ACHN (cell line): Measurements from ENCODE around the gene DCBLD1.
"Not testable (repeated sequence)": the region's sequence is repeated elsewhere in the genome, so short reads cannot be mapped to it uniquely, and the experiment has no call there.

ENCODE experiments used
- DNase-seq: peaks from one replicate; pipeline ENCODE4 v3.0.0-alpha.2; 2015
- in situ Hi-C: cut with HindIII; loops from 2 replicates; pipeline ENCODE4 v1.10.0; 2017; ENCODE audit warnings: low sequenced_read_pairs, low pct_ligation_motif_present, low pct_unique_long_range_greater_than_20kb

DCBLD1 gene

GRCh38 chr6:117513778-117514365 is 31.4 kb downstream of the DCBLD1 start:
- DNase-seq: no peak
- in situ Hi-C loops: no loop called here

GRCh38 chr6:117514655-117515054 is 32.2 kb downstream of the DCBLD1 start:
- DNase-seq: no peak
- in situ Hi-C loops: no loop called here

GRCh38 chr6:117515326-117515725 is 32.9 kb downstream of the DCBLD1 start:
- no peak for DNase-seq

DNA sequence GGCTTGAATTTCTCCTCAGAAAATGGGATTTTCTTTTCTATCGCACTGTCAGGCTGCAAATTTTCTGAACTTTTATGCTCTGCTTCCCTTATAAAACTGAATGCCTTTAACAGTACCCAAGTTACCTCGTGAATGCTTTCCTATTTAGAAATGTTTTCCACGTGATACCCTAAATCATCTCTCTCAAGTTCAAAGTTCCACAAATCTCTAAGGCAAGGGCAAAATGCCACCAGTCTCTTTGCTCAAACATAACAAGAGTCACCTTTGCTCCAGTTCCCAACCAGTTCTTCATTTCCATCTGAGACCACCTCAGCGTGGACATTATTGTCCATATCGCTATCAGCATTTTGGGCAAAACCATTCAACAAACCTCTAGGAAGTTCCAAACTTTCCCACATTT is 35.5 kb downstream of the DCBLD1 start:
- DNase-seq, in situ Hi-C loops: not testable (repeated sequence)

More at GRCh38 chr6:117515326-117515725, 32.9 kb downstream of the DCBLD1 start:
- in situ Hi-C loops: no loop called here

DNA sequence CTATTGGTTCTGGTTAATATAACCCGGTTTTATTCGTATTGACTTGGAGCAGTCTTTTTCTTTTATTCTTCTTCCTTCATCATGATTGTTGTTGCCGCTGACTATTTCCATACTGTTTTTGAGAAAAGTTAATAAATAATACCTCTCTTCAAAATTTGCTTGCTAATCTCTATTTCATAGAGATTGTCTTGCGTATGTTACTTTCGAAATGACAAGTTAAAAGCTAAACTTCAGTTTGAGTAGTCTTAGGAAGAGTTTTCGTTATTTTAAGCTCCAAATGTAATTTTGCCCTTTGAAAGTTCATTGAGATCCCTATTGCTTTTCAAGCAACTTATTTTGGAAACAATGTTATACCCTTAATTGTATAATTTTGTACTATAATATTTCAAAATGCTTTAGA is 36.4 kb downstream of the DCBLD1 start:
- in situ Hi-C loops: no loop called here
- DNase-seq: no peak

DNA sequence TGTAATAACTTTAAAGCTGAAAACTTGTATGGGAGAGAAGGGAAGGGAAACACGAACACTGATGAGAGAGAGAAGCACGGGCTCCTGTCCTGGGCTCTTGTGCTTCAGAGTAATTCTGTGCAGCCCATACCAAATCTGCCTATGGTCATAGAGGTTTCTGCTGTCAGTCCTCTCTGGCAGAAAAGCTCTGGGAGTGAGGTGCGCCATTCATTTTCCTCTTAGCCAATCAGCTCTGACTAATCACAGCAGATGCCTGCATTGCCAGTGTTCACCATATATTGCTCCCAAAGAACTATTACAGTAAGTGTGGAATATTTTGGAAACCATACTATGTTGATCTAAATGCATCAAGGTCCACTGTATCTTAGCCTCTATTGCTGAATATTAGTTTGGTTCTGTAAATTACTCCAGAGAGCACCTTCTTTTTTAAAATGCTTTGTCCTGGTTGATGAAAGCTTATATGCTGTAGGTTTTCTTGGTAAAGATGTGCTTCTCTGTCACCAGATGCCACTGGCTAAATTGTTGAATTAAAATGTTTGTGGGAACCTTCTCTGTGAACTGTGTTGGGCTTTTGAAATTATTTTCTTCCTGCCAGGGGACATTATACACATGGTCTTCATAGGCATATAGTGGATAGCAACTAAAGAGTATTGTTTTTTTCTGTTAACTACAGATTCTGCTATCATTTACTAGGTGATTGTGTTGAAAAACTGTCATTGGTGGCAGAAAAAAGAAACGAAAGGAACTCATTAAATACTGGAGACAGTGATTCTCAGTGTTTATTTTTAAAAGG is 38.3 kb downstream of the DCBLD1 start:
- in situ Hi-C loops: no loop called here
- DNase-seq: no peak

- no peak for DNase-seq
- in situ Hi-C loops: no loop called here
These were observed 39.5 kb downstream of the DCBLD1 start for GRCh38 chr6:117521791-117522502.

DNA sequence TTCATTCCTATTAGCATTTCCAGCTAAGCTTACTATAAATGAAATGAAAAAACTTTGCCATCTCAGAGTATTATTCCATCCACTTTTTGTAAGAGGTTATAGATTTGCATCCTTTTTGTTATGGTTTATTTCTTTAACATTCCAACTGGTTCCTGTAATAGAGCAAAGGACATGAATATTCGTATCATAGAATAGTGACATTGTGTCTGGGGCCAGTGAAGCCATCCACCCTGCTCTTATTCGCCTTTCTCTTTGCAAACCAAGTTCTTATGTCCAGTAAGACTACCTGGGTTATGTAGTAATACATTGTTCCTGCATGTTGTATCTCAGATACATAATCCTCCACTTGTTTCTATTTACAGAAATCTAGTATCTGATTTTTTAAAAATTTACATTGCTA is 43.1 kb downstream of the DCBLD1 start:
- in situ Hi-C loops: no loop called here
- no peak for DNase-seq

DNA sequence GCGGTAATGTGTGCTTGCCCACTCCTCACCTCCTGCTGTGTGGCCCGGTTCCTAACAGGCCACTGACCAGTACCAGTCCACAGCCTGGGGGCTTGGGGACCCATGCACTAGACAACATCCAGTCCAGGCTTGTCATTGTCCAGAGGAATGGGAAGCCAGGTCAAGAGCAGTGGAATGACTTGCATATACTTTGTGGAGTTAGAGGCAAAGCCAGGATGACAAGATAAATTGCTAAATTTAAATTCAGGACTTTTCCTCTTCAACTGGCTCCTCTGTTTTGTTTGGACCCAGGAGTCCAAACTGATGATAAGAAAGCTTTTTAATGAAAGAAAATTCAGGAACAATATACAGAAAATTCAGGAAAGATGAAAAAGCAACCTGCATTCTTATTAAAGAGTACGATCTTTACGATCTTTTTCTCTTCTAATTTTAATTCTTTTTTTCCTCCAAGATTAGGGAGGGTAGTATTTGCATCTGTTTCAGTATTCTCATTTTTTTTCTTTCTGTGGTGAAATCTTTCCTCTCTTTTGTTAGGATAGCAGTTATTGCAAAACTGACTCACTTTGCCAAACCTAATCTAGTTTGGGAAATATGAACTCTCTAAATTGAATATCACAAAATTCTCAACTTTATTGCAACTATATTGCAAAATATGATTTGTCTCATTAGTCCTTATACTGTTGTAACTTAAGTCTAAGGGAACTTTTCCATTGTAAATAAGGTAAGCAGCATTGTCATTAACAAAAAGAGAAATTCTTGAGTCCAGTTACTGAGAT is 48.2 kb downstream of the DCBLD1 start:
- no peak for DNase-seq
- in situ Hi-C loops: no loop called here

GRCh38 chr6:117531346-117531745 is 48.9 kb downstream of the DCBLD1 start:
- in situ Hi-C loops: no loop called here
- no peak for DNase-seq

DNA sequence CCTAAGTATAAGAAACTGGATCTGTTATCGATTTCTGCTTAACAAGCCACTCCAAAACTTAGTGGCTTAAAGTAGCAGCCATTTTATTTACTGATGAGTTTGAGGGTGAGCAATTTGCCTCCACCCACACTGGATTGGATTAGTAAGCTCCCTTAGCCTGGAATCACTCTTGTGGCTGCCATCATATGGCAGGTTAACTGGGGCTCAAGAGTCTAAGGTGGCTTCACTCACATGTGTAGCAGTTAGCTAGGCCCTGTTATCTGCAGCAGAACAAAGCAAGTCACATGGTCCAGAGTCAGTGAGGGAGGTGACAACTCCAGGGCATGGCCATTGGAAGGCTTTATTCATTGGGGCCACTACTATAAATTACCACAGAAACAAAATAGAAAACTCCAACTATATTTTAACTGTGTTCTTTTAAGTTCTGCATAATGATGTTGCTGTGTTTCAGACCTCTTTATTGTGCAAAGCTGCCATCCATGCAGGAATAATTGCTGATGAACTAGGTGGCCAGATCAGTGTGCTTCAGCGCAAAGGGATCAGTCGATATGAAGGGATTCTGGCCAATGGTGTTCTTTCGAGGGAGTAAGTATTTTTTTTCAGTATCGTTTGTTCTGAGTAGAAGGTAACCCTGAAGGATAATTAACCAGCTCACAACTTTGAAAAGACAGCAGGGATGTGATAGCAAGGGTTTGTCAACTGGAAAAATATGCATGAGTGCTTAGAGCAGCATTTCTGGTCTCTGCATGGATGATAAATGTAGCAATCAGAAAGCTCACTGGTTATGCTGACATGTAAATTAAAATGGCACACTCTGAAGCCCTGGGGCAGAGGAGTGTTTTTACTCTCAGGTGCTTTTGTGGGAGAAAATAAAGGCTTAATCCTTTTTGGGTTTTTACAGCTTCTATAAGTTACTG is 49.6 kb downstream of the DCBLD1 start:
- in situ Hi-C loops: no loop called here
- DNase-seq: no peak

GRCh38 chr6:117533775-117534174 is 51.3 kb downstream of the DCBLD1 start:
- DNase-seq: no peak
- in situ Hi-C loops: no loop called here

DNA sequence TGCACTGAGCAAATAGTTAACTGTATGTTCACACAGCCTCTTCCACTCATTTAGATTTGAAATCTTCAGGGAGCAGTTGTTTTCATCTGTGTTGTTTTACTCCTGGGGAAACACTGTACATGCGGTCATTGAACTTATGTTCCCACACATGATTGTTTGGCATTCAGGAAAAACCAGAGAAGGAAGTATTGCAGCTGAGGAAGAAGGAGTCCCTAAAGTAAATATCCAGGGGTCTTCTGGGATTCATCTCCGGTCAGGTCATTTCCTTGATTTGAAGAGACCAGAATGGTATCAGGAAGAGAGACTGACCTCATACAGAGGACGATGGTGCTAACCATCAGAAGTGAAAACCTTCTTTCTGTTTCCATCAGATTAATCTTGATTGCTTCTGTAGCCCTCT is 52.5 kb downstream of the DCBLD1 start:
- in situ Hi-C loops: no loop called here

GRCh38 chr6:117536317-117536716 is 53.8 kb downstream of the DCBLD1 start:
- in situ Hi-C loops: no loop called here
- DNase-seq: no peak

More for the DNA sequence above, 52.5 kb downstream of the DCBLD1 start:
- DNase-seq: no peak

GRCh38 chr6:117538615-117539014 is 56.1 kb downstream of the DCBLD1 start:
- in situ Hi-C loops: no loop called here
- DNase-seq: no peak

- in situ Hi-C loops: no loop called here
These were observed 58.2 kb downstream of the DCBLD1 start for GRCh38 chr6:117540670-117541069.

GRCh38 chr6:117542493-117542892 is 60.0 kb downstream of the DCBLD1 start:
- no peak for DNase-seq
- in situ Hi-C loops: no loop called here

More at GRCh38 chr6:117540670-117541069, 58.2 kb downstream of the DCBLD1 start:
- DNase-seq: no peak

- in situ Hi-C loops: no loop called here
- DNase-seq: no peak
These were observed 62.2 kb downstream of the DCBLD1 start for GRCh38 chr6:117544716-117545115.
